Stimulated activated CD8-positive, alpha-beta memory T cell treated with anti-CD3 and anti-CD28 coated beads, Interleukin-2, amount 100 ng/mL, for 48 hours (primary cell): ENCODE data around the gene CAMK2N2.

Experiments
- DNase-seq, 2 donors: peaks; one replicate each; pipeline ENCODE4 v3.0.0-alpha.2; 2020; ENCODE audit warnings: low read depth in 2 of 2

CAMK2N2 gene

DNA sequence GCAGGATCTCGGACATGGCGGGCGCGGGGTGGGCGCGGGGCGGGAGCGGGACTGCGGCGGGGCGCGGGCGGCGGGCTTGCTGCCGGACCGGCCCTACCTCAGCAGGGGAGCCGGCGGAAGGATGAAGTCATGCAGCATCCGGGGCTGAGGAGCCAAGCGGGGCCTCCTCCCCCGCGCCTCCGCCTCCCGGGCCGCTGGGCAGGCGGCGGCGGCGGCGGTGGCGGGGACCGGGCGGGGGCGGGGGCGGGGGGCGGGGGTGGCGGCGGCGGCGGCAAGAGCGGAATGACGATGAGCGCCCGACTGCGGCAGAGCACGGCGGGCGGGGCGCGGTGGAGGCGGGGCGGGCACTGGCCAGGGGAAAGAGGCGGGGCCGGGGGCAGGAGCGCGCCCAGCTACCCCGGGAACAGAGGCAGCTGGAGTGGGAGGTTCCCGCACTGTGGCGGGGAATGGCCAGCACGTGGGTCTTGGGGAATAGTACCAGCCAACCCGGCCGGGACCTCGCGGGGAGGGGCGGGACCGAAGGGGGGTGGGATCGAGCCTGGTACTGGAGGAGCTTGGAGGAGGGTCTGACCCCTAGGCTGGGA lies at the start of gene CAMK2N2:
Gene CAMK2N2, minus strand, starts transcription at position 284 of the 584 bp plus-strand sequence. Its CDS starts 268 bp downstream, at position 16.
- peak; percentile 39 to 42 for DNase-seq

DNA sequence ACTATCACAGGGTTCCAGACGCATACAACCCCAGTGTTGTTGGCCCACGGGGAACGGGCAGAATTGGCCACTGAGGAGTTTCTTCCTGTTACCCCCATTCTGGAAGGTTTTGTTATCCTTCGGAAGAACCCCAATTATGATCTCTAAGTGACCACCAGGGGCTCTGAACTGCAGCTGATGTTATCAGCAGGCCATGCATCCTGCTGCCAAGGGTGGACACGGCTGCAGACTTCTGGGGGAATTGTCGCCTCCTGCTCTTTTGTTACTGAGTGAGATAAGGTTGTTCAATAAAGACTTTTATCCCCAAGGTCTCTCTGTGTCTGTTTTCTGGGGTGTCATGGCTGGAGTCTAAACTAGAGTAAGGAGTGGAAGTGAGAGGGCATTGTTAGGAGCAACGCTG lies 47.4 kb upstream of the CAMK2N2 start:
- no peak for DNase-seq

DNA sequence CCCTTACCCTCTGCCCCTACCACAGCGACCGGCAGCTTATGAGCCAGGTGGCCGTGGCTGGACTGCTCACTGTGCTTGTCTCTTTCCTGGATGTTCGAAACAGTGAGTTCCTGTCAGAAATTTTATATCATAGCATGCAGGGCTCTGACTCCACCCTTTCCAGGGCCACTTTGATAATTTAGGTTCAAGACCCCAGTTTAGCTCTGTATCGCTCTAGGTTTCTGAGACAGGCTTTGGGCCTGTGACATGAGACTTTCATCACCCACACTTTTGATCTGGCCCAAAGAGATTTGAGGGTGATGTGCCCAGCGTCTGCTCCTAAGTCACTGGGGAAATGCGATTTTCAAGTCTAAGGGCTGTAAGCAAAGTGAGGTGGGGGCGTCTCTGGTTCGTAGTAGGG lies 46.6 kb upstream of the CAMK2N2 start:
- no peak for DNase-seq

DNA sequence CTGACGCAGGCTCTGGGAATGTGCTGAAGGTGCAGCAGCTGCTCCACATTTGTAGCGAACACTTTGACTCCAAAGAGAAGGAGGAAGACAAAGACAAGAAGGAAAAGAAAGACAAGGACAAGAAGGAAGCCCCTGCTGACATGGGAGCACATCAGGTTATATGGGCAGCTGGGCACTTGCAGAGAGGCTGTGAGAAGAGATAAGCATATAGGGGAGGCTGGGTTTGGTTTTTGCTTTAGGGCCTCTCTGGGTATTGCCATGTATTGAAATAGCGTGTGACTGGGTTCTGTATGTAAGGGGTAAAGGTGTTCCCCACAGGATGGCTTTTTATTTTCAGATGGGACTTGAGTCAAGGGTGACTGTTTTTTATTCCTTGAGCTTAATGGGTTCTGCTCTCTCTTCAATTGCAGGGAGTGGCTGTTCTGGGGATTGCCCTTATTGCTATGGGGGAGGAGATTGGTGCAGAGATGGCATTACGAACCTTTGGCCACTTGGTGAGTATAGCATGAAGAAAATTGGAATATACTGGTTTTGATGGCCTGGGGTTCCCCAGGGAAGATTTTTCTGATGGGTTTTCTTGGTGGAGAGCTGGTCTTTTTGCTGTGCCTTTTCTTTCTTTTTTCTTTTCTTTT lies 45.1 kb upstream of the CAMK2N2 start:
- no peak for DNase-seq

DNA sequence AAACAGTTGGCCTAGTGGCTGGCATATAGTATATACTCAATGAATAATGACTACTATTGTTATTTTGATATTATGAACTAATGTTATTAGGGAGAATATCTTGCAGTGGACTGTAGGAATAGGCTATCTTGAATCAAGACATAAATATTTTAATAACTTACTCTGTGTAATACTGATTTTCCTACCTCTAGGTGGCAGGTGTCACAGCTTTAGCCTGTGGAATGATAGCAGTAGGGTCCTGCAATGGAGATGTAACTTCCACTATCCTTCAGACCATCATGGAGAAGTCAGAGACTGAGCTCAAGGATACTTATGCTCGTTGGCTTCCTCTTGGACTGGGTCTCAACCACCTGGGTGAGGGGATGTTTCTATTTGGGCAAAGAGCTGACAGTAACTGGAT lies 44.2 kb upstream of the CAMK2N2 start:
- DNase-seq, result no peak

DNA sequence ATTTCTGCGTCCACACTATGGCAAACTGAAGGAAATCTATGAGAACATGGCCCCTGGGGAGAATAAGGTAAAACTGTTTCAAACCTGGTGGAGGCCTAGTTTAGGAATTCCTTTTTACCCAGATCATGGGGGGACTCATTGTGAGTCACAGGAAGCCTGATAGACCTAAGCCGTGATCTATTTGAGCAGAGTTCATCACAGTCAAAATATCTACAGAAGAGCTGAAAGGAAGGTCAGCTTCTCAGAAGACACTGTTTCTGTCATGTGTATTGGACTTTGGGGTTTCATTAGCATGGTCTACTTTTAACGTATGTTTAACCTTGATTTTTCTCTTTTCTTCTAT lies 39.0 kb upstream of the CAMK2N2 start:
- DNase-seq, result no peak

DNA sequence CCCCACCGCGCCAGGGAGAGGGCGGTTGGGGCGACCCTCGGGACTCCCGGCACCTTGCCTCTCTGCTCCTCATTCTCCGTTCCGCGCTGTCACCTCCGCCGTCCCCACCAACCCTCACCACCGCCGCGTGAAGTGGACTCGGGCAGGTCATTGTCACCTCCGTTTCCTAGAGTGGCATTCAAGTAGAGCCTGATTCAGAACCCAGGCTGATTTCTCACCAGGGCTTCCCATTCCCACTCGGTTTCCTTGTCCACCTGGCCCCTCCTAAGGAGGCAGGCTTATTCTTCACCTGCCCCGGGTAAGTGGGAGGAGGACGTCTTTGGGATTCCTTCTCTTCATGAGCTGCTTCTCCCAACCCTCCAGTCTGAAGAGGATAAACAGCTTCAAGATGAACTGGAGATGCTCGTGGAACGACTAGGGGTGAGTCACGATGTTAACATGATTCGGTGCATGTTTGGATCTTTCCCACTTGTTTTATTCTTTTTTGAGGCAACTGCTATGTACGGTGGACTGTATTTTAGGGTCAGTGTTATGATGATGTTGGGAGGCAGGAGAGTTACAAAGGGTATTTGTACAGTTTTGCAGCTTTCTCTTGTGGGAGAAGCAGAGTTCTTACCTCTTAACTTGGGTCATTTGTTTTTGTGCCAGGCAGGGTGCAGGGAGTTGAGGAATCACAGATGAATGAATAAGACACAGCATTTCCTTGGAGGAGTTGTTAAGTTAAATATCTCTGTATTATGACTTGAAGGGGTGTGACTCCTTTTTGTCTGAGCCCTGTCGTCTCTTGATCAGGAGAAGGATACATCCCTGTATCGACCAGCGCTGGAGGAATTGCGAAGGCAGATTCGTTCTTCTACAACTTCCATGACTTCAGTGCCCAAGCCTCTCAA lies 38.4 kb upstream of the CAMK2N2 start:
- DNase-seq, result no peak

DNA sequence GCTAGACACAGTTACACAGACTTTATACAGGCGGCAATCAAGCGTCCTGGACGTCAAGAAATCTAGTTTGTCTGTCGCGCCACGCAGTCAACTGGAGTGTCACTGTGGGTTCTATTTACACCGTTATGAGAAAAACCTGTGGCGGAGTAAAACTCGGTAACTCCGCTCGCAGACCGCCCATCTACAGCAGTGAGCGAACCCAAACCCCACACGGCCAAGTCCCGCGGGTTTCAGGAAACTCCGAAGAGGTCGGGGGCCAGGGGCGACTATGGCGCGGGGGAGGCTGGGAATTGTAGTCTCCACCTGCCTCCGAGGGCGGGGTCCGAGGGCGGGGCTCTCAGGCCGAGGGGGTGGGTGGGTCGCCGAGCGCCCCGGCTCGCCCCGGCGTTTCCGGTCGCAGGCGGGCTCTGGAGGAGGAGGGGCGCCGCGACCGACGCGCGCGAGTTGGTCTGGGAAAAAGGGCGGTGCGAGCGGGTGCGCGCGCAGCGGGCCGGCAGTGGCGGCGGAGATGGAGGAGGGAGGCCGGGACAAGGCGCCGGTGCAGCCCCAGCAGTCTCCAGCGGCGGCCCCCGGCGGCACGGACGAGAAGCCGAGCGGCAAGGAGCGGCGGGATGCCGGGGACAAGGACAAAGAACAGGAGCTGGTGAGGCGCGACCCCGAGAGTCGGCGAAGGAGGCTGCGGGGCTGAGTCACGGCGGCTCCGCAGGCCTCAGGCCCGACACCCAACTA lies 37.6 kb upstream of the CAMK2N2 start, which contains the start of gene PSMD2:
Gene PSMD2, plus strand, starts transcription at position 483 of the 729 bp plus-strand sequence. Its CDS starts 26 bp downstream, at position 509.
- DNase-seq, result peak; percentile 98

DNA sequence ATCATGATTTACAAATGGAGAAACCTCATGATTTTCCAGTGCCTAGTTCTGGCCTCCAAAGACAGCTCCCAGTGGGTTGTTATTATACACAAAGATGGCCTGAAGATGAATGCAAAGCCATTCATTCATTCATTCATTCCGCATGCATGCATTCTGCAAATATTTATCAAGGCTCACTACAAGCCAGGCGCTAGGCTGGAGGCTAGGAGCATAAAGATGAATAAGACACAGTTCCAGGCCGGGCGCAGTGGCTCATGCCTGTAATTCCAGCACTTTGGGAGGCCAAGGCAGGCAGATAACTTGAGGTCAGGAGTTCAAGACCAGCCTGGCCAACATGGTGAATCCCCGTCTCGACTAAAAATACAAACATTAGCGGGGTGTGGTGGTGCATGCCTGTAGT lies 35.3 kb upstream of the CAMK2N2 start:
- DNase-seq, result no peak

DNA sequence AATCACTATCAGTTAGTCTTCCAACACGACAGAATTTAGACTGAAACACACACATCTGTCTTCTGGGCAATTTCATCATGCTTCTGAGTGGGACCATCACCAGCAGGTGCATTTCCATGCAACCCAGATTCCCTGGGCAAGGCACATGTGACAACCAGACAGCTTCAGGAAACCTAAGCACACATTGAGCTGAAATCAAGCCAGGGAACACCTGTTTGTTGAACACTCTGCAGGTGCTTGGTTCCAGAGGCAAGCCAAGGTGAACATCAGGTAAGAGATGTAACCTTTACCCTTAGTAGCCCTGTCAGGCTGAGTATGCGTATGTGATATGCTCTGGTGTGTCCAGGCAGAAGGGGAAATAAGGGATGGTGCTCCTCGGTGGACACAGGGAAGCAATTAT lies 34.4 kb upstream of the CAMK2N2 start:
- DNase-seq, result no peak

DNA sequence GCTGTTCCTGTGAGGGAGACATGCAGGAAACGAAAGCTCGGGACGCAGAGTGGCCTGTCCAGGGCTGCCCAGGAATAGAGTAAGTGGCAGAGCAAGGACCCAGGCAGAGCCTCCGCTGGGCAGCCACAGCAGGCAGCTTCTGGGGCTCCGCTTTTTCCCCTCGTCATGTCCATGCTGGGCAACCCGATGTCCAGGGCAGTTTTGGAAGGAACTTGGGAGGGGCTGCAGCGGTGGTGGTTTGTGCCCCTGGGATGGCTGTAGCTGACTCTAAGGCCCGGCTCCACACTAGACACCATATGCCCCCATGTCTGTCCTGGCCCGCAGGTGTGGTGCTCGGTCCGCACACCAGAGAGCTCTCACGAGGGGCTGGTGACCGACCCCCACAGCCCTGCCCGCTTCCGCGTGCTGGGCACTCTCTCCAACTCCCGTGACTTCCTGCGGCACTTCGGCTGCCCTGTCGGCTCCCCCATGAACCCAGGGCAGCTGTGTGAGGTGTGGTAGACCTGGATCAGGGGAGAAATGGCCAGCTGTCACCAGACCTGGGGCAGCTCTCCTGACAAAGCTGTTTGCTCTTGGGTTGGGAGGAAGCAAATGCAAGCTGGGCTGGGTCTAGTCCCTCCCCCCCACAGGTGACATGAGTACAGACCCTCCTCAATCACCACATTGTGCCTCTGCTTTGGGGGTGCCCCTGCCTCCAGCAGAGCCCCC lies 30.5 kb upstream of the CAMK2N2 start:
- DNase-seq, result no peak

DNA sequence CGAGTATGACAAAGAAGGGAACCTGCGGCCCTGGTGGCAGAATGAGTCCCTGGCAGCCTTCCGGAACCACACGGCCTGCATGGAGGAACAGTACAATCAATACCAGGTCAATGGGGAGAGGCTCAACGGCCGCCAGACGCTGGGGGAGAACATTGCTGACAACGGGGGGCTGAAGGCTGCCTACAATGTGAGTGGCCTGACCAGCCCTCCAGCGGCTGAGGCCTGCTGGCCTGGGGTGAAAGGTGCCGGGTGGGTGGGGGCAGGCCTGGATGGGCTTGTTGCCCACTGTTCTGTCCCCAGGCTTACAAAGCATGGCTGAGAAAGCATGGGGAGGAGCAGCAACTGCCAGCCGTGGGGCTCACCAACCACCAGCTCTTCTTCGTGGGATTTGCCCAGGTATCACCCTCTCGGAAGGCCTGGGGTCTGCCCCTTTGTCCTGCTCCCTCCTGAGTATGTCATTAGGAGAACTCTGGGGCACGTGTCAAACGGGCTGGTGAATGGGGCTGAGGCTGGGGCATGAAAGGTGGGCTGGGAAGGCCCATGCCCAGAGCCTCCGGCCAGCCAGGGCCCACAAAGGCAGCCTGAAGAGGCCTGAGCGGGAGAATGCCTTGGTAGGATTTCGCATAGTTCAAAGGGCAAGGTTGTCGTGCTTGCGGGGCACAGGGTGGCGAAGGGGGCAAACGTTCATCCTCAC lies 29.8 kb upstream of the CAMK2N2 start:
- DNase-seq, result no peak

DNA sequence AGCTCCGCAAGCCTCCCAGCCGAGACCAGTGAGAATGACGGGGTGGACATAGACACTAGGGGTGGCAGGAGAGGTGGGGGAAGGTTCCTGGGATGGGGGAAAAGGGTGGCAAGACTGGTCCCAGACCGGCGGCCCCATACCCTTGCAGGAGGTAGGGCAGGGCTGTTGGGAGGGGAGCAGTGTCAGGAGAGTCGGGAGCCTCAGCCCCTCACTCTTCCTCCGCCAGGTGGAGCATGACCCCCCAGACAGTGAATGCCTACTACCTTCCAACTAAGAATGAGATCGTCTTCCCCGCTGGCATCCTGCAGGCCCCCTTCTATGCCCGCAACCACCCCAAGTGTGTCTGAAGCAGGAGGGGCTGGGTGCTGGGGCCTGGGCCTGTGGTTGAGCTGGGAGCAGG lies 29.0 kb upstream of the CAMK2N2 start:
- DNase-seq, result no peak

DNA sequence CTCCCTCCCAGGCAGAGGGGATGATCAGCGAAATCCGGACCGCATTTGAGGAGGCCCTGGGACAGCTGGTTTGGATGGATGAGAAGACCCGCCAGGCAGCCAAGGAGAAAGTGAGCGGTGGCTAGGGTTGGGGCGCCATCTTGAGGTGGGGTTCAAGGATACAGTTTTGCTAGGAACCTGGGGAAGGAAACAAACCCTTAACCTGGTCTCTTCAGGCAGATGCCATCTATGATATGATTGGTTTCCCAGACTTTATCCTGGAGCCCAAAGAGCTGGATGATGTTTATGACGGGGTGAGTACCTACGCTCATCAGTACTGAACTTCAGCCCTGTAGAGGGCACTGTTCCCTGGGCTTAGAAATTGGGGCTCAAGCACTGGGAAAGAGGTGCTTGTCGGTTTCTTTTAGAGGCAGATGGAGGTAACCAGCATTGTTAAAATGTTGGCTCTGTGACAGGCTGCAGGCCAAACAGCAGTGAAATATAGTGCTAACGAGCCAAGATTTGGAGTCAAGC lies 28.1 kb upstream of the CAMK2N2 start:
- DNase-seq, result peak; percentile 52 to 65

DNA sequence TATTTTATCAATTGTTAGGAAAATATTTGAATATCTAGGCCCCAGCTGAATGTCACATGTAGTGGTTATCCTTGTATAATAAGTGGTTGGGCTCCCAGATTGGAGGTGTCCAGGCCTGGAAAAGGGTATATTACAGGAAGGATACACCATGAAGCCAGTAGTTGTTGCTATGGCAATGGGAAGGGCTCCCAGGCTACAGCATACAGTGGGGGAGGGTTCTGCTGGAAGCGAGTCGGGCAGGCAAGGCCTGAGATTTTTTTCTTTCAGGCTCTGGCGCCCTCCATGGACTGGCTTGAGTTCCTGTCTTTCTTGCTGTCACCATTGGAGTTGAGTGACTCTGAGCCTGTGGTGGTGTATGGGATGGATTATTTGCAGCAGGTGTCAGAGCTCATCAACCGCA lies 23.3 kb upstream of the CAMK2N2 start:
- DNase-seq, result no peak

DNA sequence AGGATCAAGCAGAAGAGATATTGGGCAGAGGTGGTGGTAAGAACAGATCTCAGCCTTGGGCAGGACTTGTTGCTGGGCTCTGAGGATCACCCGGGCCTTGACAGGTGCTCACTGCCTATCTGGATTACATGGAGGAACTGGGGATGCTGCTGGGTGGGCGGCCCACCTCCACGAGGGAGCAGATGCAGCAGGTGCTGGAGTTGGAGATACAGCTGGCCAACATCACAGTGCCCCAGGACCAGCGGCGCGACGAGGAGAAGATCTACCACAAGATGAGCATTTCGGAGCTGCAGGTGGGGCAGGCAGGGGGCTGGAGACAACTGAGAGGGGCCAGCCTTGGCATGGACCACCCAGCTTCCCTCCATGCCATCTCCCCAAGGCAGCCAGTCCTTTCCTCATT lies 22.3 kb upstream of the CAMK2N2 start:
- no peak for DNase-seq

DNA sequence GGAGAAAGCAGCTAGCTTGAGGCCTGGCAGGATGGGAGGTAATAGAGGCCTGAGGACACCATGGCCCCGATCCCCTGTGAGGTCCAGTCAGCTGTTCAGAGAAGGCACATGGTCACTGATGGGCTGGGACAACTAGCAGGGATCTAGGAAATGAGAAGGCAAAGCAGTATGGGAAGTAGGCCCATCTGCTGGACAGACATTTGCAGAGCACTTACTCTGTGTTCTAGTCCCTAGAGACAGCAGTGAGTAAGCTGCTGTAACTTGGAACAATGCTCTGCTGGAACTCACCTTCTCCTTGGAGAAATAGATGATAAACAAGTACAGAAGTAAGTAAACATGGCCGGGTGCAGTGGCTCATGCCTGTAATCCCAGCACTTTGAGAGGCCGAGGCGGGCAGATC lies 21.6 kb upstream of the CAMK2N2 start:
- no peak for DNase-seq

DNA sequence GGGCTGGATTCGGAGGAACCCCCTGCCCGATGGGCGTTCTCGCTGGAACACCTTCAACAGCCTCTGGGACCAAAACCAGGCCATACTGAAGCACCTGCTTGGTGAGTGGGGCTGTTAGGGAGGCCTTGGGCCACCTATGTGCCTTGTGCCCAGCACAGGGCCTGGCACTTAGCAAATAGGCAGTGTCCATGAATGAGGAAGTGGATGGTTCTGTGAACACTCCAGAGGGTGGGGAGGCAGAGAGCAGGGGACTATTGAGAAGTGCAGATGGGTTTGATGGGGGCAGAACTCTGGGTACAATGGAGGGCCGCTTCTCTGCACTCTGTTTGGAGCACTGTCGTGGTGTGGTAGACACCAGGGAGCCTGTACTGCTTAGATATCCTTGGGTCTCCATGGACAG lies 16.0 kb upstream of the CAMK2N2 start:
- DNase-seq, result no peak

DNA sequence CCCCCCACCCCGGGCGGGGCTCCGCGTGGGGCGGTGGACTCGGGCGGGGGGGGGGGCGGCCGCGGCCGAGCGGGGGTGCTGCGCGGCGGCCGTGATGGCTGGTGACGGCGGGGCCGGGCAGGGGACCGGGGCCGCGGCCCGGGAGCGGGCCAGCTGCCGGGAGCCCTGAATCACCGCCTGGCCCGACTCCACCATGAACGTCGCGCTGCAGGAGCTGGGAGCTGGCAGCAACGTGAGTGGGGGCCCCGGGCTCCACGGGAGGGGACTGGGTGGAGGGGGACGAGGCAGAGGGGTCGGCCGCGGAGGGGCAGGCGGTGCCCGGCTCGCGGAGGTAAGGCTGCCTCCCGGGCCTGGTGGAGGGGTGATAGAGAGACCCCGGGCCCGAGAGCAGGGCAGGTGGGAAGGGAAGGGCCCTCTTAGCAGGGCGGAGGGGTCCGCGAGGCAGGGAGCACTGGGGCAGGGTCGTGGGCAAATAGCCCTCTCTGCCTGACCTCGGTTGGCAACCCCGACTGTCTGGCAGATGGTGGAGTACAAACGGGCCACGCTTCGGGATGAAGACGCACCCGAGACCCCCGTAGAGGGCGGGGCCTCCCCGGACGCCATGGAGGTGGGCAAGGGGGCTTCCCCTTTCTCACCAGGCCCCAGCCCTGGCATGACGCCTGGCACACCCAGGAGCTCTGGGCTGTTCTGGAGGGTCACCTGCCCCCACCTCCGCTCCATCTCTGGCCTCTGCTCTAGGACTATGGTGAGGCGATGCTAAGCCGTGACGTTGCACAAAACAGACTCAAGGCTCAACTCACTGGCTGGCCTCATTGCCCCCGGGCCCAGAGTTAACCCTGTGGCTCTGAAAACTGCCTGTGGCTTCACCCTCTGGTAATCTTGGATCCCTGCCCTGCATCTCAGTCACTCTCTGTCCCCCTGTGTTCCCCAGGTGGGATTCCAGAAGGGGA lies 14.9 kb upstream of the CAMK2N2 start, which contains the start of gene ECE2:
Gene ECE2, plus strand, starts transcription at position 62 of the 950 bp plus-strand sequence. Its CDS starts 132 bp downstream, at position 194.
- no peak for DNase-seq

DNA sequence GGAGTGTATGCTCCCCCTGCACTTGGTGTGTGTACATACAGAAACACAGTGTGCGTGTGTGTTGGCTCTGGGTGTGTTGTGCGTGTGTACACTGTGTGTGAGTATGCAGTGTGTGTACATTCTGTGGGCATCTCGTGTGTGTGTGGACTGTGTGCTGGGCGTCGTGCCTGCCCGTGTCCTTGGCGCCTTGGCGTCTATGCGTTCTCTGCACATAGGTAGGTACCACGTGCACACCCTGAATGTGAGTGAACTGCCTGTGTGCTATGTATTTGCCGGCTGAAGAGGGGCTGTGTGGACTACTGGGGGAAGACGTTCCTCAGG lies 14.0 kb upstream of the CAMK2N2 start:
- DNase-seq, result no peak
